K562 (cell line): ENCODE results near the gene OPRL1. TPM values are rescaled to one million over a fixed set of nuclear protein-coding genes. Genes with fewer than 3 reads are reported as not detected.

ENCODE experiments used
- ATAC-seq: fragments of 200-7000 bp; cut with Tn5 transposase; 3 replicates; pipeline ENCODE4 v1.9.1; 2020; ENCODE audit warnings: moderate library complexity
- BruUV-seq: library from RNA; stranded (reverse); fragments of 400-500 nt; replicated peaks from 2 replicates; lab custom pipeline; 2021; lab: Mats Ljungman, UMichigan
- CTCF ChIA-PET: fragments of 300-600 bp; formaldehyde crosslinking; extraction: SDS; loops from one replicate; lab custom pipeline; 2021; ENCODE audit warnings: low intra/inter-chr PET ratio; lab: Yijun Ruan, JAX
- POLR2A ChIA-PET: fragments of 300-600, 350-650 bp; sonication (Branson Sonifier 250); formaldehyde crosslinking; extraction: SDS; loops from one replicate; lab custom pipeline; 2021; ENCODE audit warnings: antibody characterized with exemption, inconsistent platforms; lab: Yijun Ruan, JAX
- DNase-seq, 4 experiments: peaks; one replicate each; pipeline versions ENCODE4 v3.0.0 to v3.0.0-alpha.2; 2011 to 2018; ENCODE audit warnings: low spot score in 3 of 4, mixed read lengths in 3 of 4; ENCODE audit errors: extremely low read depth in 1 of 4
- FAIRE-seq: peaks from 2 replicates; lab custom pipeline; 2011; peaks lifted over from hg19 to GRCh38; lab: Jason Lieb, UNC
- H2AFZ ChIP-seq: 2 replicates; pipeline ENCODE4 v1.6.0; 2011; ENCODE audit warnings: low read depth, low read length, control low read depth, inconsistent platforms
- H3K27ac ChIP-seq: fragments of 200-600 bp; 3 replicates; pipeline ENCODE4 v1.8.0; 2011; ENCODE audit warnings: low read depth, mild to moderate bottlenecking, control low read depth, inconsistent platforms, low read length, moderate library complexity, mixed read lengths; ENCODE audit errors: extremely low read depth
- H3K27me3 ChIP-seq, 2 experiments: fragments of 300-600 bp in 1 of 2; 2 replicates in 1 of 2; 3 replicates in 1 of 2; pipeline versions ENCODE4 v1.6.0 to v1.8.0; 2011; ENCODE audit warnings: inconsistent platforms in 2 of 2, low read length in 2 of 2, mild to moderate bottlenecking in 1 of 2, mixed read lengths in 1 of 2, moderate library complexity in 1 of 2; ENCODE audit not compliant: control insufficient read depth in 2 of 2, insufficient read depth in 2 of 2
- H3K36me3 ChIP-seq: fragments of 300-600 bp; 3 replicates; pipeline ENCODE4 v1.8.0; 2011; ENCODE audit warnings: mild to moderate bottlenecking, low read length, inconsistent platforms; ENCODE audit not compliant: control insufficient read depth, insufficient read depth
- H3K4me1 ChIP-seq, 2 experiments: fragments of 200-600 bp in 1 of 2; replicated peaks in 1 of 2; 2 replicates in 1 of 2; 3 replicates in 1 of 2; pipeline versions ENCODE4 v1.5.1 to v1.8.0; 2011; ENCODE audit warnings: inconsistent platforms in 2 of 2, low read length in 2 of 2, mild to moderate bottlenecking in 1 of 2, mixed read lengths in 1 of 2, moderate library complexity in 1 of 2; ENCODE audit not compliant: control insufficient read depth in 2 of 2, insufficient read depth in 2 of 2
- H3K4me2 ChIP-seq: 2 replicates; pipeline ENCODE4 v1.6.1; 2011; ENCODE audit warnings: low read length, control low read depth, inconsistent platforms, mixed read lengths; ENCODE audit not compliant: insufficient read depth
- H3K4me3 ChIP-seq: fragments of 200-600 bp; sonication (generic), shearing (Covaris generic); 2 replicates; pipeline ENCODE4 v1.5.1; 2016; ENCODE audit warnings: control low read depth, inconsistent platforms
- H3K79me2 ChIP-seq: fragments of 200-600 bp; 3 replicates; pipeline ENCODE4 v1.8.0; 2011; ENCODE audit warnings: low read length, inconsistent platforms; ENCODE audit not compliant: control insufficient read depth, insufficient read depth
- H3K9ac ChIP-seq, 2 experiments: 2 replicates each; pipeline versions ENCODE4 v1.6.0 to v1.6.1; 2011; ENCODE audit warnings: low read depth in 2 of 2, low read length in 2 of 2, control low read depth in 1 of 2, inconsistent platforms in 1 of 2, mild to moderate bottlenecking in 1 of 2, mixed read lengths in 1 of 2; ENCODE audit not compliant: insufficient read depth in 1 of 2
- H3K9me1 ChIP-seq: one replicate; pipeline ENCODE4 v1.6.0; 2011; ENCODE audit warnings: inconsistent platforms, mild to moderate bottlenecking, low read length, moderate library complexity; ENCODE audit not compliant: control insufficient read depth, insufficient read depth
- H3K9me3 ChIP-seq: replicated peaks from 2 replicates; pipeline ENCODE4 v1.5.1; 2011; ENCODE audit warnings: low read depth, low read length, inconsistent platforms; ENCODE audit not compliant: control insufficient read depth, insufficient read depth
- H4K20me1 ChIP-seq: replicated peaks from 2 replicates; pipeline ENCODE4 v1.6.1; 2011; ENCODE audit warnings: low read length, inconsistent platforms, mixed read lengths; ENCODE audit not compliant: control insufficient read depth, insufficient read depth
- CHD1 ChIP-seq: fragments of 200-600 bp; sonication (generic); IDR thresholded peaks from one replicate; pipeline ENCODE4 v1.6.1; 2012; ENCODE audit warnings: mild to moderate bottlenecking, moderate library complexity, low read length, inconsistent platforms
- NCOA4 ChIP-seq: fragments of 450-650 bp; IDR thresholded peaks from 2 replicates; pipeline ENCODE4 v1.6.1; 2018; ENCODE audit warnings: mild to moderate bottlenecking; ENCODE audit not compliant: partially characterized antibody
- POLR2G ChIP-seq: fragments of 200-400 bp; formaldehyde crosslinking; IDR thresholded peaks from 2 replicates; pipeline ENCODE4 v1.6.1; 2017; ENCODE audit warnings: low read depth, mild to moderate bottlenecking, antibody characterized with exemption, low read length, moderate library complexity
- SRSF1 ChIP-seq: fragments of 200-400 bp; formaldehyde crosslinking; IDR thresholded peaks from 2 replicates; pipeline ENCODE4 v1.6.1; 2017; ENCODE audit warnings: mild to moderate bottlenecking, low read depth, low read length, moderate library complexity
- WGBS: fragments of 100-300 bp; shearing (Covaris generic); methylation state at CpG from one replicate; pipeline ENCODE4 v1.1.6; 2016; ENCODE audit warnings: low coverage, mixed read lengths; ENCODE audit not compliant: insufficient coverage; ENCODE audit errors: missing lambda C conversion rate; 5-methylcytosine and 5-hydroxymethylcytosine counted together
- in situ Hi-C: fragments of 300-500 bp; cut with MboI; formaldehyde crosslinking; loops from 4 replicates; pipeline ENCODE4 v1.15.0; 2018; ENCODE audit warnings: inconsistent platforms, mixed read lengths
- intact Hi-C: fragments of 100-400 bp; cut with micrococcal nuclease; formaldehyde crosslinking; loops from 2 replicates; pipeline ENCODE4 v1.14.2; 2022
- polyA plus RNA-seq, 8 experiments: library from polyadenylated mRNA; depleted of rRNA in 4 of 8; stranded (reverse) in 5 of 8; unstranded in 3 of 8; fragments of >200 nt; fragmentation: Nextera tagmentation in 2 of 8; fragmentation: Illumina TruSeq in 1 of 8; extraction: Ambion mirVana in 2 of 8; extraction: Trizol in 1 of 8; gene quantifications; 2 replicates each; pipeline versions ENCODE4 v1.2.1 to v1.2.3, GENCODE V29; 2011 to 2014; ENCODE audit warnings: inconsistent platforms in 1 of 8, missing spikeins in 1 of 8
- total RNA-seq, 7 experiments: library from RNA; depleted of rRNA in 6 of 7; stranded (reverse); fragments of >200 nt in 6 of 7; fragmentation: Illumina TruSeq in 2 of 7; extraction: Trizol in 2 of 7; gene quantifications; 2 replicates each; pipeline versions ENCODE4 v1.2.1 to v1.2.3, GENCODE V29; 2011 to 2021; ENCODE audit warnings: low replicate concordance in 1 of 7
- TF ChIP-seq, protein P1 (sequence below): sonication (generic); formaldehyde crosslinking; IDR thresholded peaks from 2 replicates; pipeline ENCODE4 v1.9.0; 2022; ENCODE audit warnings: mild to moderate bottlenecking, missing genetic modification reagents
- TF ChIP-seq, protein P2 (sequence below): IDR thresholded peaks from 2 replicates; pipeline ENCODE4 v1.6.1; 2012; ENCODE audit warnings: low read depth, low read length, improper control_type of control experiment, borderline replicate concordance

Gene OPRL1
- total and polyA plus RNA-seq, 9 of the 15 experiments (the other 6 are each of a cell fraction or from before 2014, with no cell fraction given) = 0.06 to 0.33 (median 0.11) TPM; not detected in 2

DNA sequence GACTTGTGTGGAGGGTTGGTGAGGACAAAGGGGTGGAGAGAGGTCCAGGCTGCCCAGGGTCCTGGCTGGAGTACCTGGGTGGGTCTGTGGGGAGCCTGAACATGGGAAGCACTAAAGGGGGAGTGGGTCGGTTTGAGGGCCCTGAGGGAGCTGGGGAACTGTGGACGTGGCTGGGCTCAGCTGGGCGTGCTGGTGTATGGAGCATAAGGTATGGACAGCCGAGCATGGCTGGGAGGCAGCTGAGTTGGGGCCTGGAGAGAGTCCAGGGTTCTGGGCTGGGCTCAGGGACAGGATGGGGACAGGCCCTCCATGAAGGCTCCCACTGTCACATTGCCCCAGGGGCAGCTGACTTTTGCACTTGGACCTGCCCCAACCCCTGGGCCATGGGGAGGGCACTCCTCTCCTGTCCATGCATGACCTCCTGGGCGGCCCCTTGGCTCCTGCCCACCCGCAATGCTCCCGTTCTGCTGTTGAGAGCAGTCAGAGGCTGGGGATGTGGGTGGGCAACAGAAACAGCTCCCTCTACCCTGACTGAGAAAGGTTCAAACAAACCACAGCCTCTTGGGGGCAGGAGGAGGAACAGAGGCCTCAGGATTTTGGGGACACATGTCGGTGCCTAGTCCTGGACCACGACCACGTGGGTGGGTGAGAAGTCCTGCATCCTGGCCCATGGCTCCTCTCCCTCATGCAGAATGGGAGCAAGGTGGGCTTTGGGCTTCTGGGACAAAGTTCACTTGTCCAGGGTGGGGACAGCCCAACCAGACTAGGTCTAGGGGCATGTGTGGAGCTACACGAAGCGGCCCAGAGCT is 39.4 kb upstream of the OPRL1 start:
- no peak overlapping the region for H3K4me3 ChIP-seq
- no peak for DNase-seq
- H3K4me2 ChIP-seq = no peak overlapping the region
- POLR2A ChIA-PET = interaction anchor here (0.6 to 0.7 kb wide), 3 partner anchors 8 to 88 kb away, joined by 3 read pairs; no protein-coding TSS in a partner anchor
- in situ Hi-C loops = no loop called here
- H4K20me1 ChIP-seq = no peaks in the 10 kb centered on the region
- no peaks in the 10 kb centered on the region for H3K36me3 ChIP-seq
- H3K27ac ChIP-seq = no peak overlapping the region
- no peaks in the 10 kb centered on the region for H3K27me3 ChIP-seq
- TF ChIP-seq SRSF1 = no peak
- TF ChIP-seq, protein P1, sequence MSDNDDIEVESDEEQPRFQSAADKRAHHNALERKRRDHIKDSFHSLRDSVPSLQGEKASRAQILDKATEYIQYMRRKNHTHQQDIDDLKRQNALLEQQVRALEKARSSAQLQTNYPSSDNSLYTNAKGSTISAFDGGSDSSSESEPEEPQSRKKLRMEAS (CRISPR knock-in tag) = peak; percentile 36; the same call in 1 of the 2 replicates
- no peak for TF ChIP-seq CHD1
- 0 out of 2 replicates have a peak, but pooled peaks have one; percentile 22 for TF ChIP-seq POLR2G
- TF ChIP-seq, protein P2, sequence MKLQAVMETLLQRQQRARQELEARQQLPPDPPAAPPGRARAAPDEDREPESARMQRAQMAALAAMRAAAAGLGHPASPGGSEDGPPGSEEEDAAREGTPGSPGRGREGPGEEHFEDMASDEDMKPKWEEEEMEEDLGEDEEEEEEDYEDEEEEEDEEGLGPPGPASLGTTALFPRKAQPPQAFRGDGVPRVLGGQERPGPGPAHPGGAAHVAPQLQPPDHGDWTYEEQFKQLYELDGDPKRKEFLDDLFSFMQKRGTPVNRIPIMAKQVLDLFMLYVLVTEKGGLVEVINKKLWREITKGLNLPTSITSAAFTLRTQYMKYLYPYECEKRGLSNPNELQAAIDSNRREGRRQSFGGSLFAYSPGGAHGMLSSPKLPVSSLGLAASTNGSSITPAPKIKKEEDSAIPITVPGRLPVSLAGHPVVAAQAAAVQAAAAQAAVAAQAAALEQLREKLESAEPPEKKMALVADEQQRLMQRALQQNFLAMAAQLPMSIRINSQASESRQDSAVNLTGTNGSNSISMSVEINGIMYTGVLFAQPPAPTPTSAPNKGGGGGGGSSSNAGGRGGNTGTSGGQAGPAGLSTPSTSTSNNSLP = no peak
- TF ChIP-seq NCOA4 = no peak
- TF ChIP-seq, all 486 proteins: peak for 2
- ATAC-seq (no peak), FAIRE-seq (no peak)
- BruUV-seq = no TSS peak
- Histone ChIP-seq H3K9me1 (peaks cover 6% of the 10 kb centered on the region), H3K9ac (peak overlapping the region in 1 of 2 experiments; percentile 75; a peak in 2 of 4 replicates), H3K9me3 (no peaks in the 10 kb centered on the region), H3K4me1 (peaks cover 46 to 86% of the 10 kb centered on the region in 2 experiments), H2AFZ (no peak overlapping the region), H3K79me2 (no peaks in the 10 kb centered on the region; the same call in 2 of the 3 replicates)
- WGBS = 67% methylated on average over 12 of the region's 12 CpGs
- intact Hi-C loops = no loop called here
- CTCF ChIA-PET = interaction anchor here (2.1 kb wide), 1 partner anchor 80 kb away, joined by 16 read pairs; no protein-coding TSS in a partner anchor
